Measurements from ENCODE around the gene SPRR1B.
"Not testable (repeated sequence)": the region's sequence is repeated elsewhere in the genome, so short reads cannot be mapped to it uniquely, and the experiment has no call there.

SPRR1B gene

DNA sequence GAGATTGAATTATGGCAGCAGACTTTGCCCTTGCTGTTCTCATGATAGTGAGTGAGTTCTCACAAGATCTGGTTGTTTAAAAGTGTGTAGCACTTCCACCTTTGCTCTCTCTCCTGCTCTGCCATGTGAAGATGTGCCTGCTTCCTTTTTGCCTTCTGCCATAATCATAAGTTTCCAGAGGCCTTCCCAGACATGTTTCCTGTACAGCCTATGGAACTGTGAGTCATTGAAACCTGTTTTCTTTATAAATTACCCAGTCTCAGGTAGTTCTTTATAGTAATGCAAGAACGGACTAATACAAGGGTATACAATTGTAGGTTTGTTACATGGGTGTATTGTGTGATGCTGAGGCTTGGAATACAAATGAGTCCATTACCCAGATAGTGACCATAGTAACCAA is 4.2 kb downstream of the SPRR1B start:
- no peak for DNase-seq (ENCODE audit: low read depth in 1 of 2, low spot score in 1 of 2)

DNA sequence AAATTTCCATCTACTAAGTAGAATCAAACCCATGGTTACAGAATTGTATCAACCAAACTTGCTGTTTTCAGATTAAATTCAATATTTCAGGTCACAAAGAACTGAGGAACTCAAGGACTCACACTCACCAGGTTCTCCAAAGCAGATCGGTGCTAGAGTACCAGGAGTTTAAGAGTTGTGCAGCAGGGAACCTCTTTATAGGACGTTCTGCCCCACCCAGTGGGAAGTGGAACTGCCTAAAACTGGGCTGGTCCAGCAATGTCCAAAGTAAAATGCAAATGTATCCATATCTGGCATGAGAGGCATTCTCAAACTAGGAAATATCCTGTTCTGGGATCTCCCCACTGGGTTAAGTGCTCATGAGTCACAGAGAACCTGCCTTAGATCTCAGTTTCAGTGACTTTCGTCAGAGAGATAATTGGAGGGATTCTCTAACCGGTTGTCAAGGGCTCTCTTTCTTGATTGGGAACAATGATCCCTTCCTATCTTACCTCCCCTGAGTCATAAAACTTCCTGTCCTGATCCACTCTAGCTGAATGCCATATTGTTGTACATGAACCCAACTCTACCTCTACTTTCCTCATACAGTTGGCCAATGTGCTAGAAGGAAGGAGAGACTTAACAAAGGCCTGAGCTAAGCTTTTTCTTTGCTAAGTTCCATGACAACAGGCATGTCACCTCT is 10.1 kb downstream of the SPRR1B start, which contains the start of gene SPRR2D:
Gene SPRR2D, minus strand, starts transcription at position 171 of the 682 bp plus-strand sequence. CDS start 774 bp downstream, outside the sequence.
- DNase-seq (ENCODE audit: low read depth in 1 of 2, low spot score in 1 of 2), result no peak

DNA sequence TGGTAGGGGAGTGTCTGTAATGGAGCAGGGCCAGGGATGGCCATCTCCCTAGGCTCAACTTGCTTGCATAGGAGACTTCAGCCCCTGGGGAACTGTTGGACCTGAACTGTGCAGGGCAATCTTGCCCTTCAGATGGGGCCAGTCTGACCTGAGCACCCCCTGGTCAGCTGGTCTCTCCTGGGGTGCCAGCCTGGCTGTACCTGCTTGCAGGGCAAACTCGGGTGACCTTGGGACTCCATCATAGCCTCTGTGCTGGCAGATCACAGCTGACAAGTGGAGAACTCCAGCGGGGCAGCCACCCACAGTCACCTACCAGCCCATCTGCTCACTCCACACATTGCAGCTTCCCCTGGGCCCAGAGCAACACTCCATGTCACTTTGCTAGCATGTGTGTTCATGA is 18.2 kb downstream of the SPRR1B start:
- no peak for DNase-seq (ENCODE audit: low read depth in 1 of 2, low spot score in 1 of 2)

DNA sequence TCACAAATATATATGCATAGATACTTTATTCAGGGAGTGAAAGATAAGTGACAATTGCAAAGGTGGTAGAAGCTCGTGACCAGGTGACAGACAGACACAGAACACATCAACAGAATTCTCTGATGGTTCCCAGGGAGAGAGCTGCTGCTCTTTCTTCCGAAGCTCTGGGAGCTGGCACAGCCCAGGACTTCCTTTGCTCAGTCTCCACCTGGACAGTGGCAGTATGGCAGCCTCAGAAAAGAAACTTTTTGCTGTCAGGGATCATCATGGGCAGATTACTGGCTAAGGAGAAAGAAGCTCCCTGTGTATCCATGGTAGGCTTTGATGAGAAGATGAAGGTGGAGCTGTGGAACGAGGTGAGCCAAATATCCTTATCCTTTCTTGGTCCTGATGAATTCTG is 25.1 kb downstream of the SPRR1B start:
- not testable (repeated sequence) for DNase-seq (ENCODE audit: low read depth in 1 of 2, low spot score in 1 of 2)

DNA sequence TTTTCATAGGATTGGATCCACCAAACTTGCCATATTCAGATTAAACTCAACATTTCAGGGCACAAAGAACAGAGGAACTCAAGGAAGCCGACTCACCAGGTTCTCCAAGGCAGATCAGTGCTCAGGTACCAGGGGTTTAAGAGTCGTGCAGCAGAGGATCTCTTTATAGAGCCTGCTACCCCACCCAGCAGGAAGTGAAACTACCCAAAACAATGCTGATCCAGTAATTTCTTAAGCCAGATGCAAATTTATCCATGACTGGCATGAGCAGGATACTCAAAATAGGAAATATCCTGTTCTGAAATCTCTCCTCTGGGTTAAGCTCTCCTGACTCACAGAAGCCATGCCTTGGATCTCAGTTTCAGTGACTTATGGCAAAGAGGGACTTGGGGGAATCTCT is 26.4 kb downstream of the SPRR1B start, which contains the start of gene SPRR2A:
Gene SPRR2A, minus strand, starts transcription at position 138 of the 400 bp plus-strand sequence. CDS start 777 bp downstream, outside the sequence.
- DNase-seq (ENCODE audit: low read depth in 1 of 2, low spot score in 1 of 2), result no peak

DNA sequence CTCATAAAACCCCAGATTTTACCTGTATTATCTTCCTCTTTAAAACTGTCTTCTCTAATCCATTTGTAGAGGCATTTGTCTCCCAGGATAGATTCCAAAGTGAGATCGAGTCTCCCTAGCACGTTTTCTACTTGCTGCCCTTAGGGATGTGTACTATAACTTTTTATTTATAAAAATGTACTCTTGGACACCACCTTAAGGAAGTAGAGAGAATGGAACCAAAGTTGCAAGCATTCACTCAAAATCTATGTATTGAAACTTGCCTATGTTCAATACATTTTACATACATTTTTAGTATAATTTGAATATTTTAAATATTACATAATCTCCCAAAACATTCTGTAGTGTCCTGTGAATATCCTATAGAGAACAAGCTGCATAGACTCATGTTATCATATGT is 27.2 kb downstream of the SPRR1B start:
- no peak for DNase-seq (ENCODE audit: low read depth in 1 of 2, low spot score in 1 of 2)

DNA sequence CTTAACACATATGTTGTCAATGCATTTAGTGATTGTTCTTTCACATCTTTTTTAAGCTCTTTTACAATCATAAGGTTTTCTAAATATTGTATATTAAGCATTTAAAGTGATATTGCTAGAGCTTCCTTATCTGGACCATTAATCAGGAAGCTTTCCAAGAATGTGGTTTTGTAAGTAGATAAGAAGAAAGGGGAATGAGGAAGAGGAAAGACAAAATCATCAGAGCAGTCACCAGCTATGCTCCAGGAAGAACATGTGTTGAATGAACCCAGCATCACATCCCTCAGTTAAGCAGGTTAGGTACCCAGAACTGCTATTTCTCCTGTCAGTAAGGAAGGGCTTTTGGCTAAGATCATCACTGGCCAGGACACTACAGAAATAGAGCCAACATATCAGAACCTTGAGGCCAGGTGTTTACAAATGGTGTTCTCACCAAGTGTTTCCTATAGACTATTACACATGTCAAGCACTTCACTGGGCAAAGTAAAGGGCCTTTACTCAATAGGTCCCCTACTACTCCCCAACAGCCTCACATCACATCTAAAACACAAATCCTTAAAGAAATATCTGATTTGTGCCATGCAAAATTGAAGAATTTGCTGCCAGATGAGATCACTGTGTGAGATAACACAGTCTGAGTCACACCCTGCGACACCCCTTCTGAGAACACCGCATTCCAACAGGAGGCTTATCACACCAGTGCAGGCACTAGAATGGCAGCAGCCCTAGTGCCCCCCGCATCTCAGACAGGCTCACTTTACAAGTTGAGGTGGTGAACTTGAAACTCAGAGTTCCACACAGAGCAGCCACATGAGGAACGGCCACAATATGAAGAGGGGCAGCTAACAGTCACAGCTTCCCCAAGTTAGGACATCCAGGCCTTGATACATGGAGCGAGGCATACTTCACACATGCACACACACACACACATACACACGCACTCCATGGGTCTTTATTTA is 28.1 kb downstream of the SPRR1B start:
- DNase-seq (ENCODE audit: low read depth in 1 of 2, low spot score in 1 of 2), result no peak

DNA sequence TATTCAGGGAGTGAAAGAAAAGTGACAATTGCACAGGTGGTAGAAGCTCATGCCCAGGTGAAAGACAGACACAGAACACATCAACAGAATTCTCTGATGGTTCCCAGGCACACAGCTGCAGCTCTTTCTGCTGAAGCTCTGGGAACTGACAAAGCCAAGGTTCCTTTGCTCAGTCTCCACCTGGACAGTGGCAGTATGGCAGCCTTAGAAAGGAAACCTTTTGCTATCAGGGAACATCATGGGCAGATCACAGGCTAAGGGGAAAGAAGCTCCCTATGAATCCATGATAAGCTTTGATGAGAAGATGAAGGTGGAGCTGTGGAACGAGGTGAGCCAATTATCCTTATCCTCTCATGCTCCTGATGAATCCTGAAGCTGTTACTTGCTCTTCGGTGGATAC is 39.2 kb downstream of the SPRR1B start:
- DNase-seq (ENCODE audit: low read depth in 1 of 2, low spot score in 1 of 2), result no peak

DNA sequence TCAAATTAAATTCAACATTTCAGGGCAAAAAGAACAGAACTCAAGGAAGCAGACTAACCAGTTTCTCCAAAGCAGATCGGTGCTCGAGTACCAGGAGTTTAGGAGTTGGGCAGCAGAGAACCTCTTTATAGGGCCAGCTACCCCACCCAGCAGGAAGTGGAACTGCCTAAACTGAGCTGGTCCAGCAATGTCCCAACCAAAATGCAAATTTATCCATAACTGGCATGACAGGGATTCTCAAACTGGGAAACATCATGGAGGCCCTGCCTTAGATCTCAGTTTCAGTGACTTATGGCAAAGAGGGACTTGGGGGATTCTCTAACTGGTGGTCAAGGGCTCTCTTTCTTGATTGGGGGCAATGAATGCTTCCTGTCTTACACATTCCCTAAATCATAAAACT is 40.5 kb downstream of the SPRR1B start, which contains the start of gene SPRR2B:
Gene SPRR2B, minus strand, starts transcription at position 101 of the 400 bp plus-strand sequence. CDS start 772 bp downstream, outside the sequence.
- no peak for DNase-seq (ENCODE audit: low read depth in 1 of 2, low spot score in 1 of 2)

DNA sequence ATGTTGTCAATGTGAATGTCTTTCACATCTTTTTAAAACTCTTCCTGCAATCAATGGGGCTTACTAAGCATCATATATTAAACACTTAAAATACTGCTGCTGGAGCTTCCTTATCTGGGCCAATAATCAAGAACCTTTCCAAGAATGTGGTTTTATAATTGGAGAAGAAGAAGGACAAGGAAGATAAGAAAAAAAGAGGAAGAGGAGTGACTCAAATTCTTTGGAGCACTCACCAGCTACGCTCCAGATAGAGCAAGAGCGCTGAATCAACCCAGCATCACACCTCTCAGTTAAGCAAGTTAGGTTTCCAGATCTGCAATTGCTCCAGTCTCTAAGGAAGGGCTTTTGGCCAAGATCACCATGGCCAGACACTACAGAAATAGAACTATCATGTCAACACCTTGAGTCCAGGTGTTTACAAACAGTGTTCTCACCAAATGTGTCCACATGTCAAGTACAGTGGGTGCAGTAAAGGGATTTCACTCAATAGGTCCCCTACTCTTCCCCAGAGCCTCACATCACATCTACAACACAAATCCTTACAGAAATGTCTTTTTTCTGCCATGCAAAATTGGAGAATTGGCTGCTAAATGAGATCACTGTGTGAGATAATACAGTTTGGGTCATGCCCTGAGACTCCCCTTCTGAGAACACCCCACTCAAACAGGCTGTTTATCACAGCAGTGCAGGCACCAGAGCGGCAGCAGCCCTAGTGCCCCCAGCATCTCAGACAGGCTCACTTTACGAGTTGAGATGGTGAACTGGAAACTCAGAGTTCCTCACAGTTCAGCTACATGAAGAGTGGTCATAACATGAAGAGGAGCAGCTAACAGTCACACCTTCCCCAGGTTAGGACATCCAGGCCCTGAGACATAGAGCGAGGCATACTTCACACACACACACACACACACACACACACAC is 42.1 kb downstream of the SPRR1B start:
- DNase-seq (ENCODE audit: low read depth in 1 of 2, low spot score in 1 of 2), result no peak

DNA sequence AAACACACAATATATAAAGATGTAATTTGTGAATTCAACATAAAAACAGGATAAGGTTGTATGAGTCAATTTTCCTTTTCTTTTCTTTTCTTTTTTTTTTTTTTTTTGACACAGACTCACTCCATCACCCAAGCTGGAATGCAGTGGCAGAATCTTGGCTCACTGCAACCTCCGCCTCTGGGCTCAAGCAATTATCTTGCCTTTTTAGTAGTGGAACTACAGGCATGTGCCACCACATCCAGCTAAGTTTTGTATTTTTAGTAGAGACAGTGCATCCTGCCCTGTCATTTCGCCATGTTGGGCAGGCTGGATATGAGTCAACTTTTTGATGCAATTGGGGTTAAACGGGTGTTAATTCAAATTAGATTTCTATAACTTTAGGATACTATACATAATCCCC is 50.7 kb downstream of the SPRR1B start:
- DNase-seq (ENCODE audit: low read depth in 1 of 2, low spot score in 1 of 2), result no peak

Data from activated CD4-positive, alpha-beta T cell treated with anti-CD3 and anti-CD28 coated beads, Interleukin-2, amount 50 U/mL, for 24 hours (primary cell).